A549 (cell line): Measurements from ENCODE around the gene PDXP. TPM values are rescaled to one million over a fixed set of nuclear protein-coding genes. Genes with fewer than 3 reads are reported as not detected.

Experiments used
- ATAC-seq, 2 experiments: fragments of 200-7000 bp in 1 of 2; fragments of >200 bp in 1 of 2; cut with Nextera tagmentation in 1 of 2; cut with Tn5 transposase in 1 of 2; 3 replicates each; pipeline versions ENCODE4 v1.8.0 to v1.9.1; 2018 to 2020; ENCODE audit warnings: mild to moderate bottlenecking in 1 of 2, moderate library complexity in 1 of 2
- CTCF ChIA-PET: fragments of 300-600 bp; sonication (Branson Sonifier 250); formaldehyde crosslinking; extraction: SDS; loops from one replicate; lab custom pipeline; 2021; ENCODE audit warnings: antibody characterized with exemption, inconsistent platforms; lab: Yijun Ruan, JAX
- POLR2A ChIA-PET: fragments of 350-600 bp; formaldehyde crosslinking; extraction: SDS; loops from one replicate; lab custom pipeline; 2021; ENCODE audit warnings: antibody characterized with exemption, inconsistent platforms; lab: Yijun Ruan, JAX
- DNase-seq, 2 experiments: peaks; one replicate each; pipeline versions ENCODE4 v3.0.0 to v3.0.0-alpha.2; 2011 to 2016; ENCODE audit warnings: low read depth in 1 of 2, low spot score in 1 of 2
- FAIRE-seq: peaks from 2 replicates; lab custom pipeline; 2011; peaks lifted over from hg19 to GRCh38; lab: Jason Lieb, UNC
- H3K27ac ChIP-seq, 2 experiments: fragments of >200 bp; sonication (Bioruptor Twin); formaldehyde crosslinking; 3 replicates each; pipeline ENCODE4 v1.5.1; 2016 to 2017
- H3K4me1 ChIP-seq: fragments of >200 bp; sonication (Bioruptor Twin); formaldehyde crosslinking; 3 replicates; pipeline ENCODE4 v1.6.1; 2016
- H3K4me2 ChIP-seq: fragments of >200 bp; sonication (Bioruptor Twin); formaldehyde crosslinking; 3 replicates; pipeline ENCODE4 v1.6.1; 2016
- H3K4me3 ChIP-seq: fragments of >200 bp; sonication (Bioruptor Twin); formaldehyde crosslinking; 3 replicates; pipeline ENCODE4 v1.5.1; 2016
- H3K9me3 ChIP-seq: fragments of >200 bp; sonication (Bioruptor Twin); formaldehyde crosslinking; 3 replicates; pipeline ENCODE4 v1.6.1; 2016
- BCL3 ChIP-seq: fragments of >200 bp; sonication (Bioruptor Twin); formaldehyde crosslinking; IDR thresholded peaks from 3 replicates; pipeline ENCODE4 v1.6.1; 2016
- CHD2 ChIP-seq: fragments of 150-350 bp; IDR thresholded peaks from 2 replicates; pipeline ENCODE4 v1.6.1; 2014; ENCODE audit warnings: low read length; ENCODE audit not compliant: partially characterized antibody
- E2F6 ChIP-seq: IDR thresholded peaks from 2 replicates; pipeline ENCODE4 v1.6.1; 2012; ENCODE audit warnings: low read depth, borderline replicate concordance
- ELK1 ChIP-seq: fragments of 150-350 bp; IDR thresholded peaks from 2 replicates; pipeline ENCODE4 v1.6.1; 2014; ENCODE audit warnings: low read depth, mild to moderate bottlenecking, low read length
- HDAC2 ChIP-seq: fragments of 200-600 bp; sonication (generic); IDR thresholded peaks from 2 replicates; pipeline ENCODE4 v1.6.1; 2016
- HMGXB4 ChIP-seq: fragments of 250-450 bp; sonication (Bioruptor Pico); IDR thresholded peaks from 2 replicates; pipeline ENCODE4 v1.5.0; 2021; ENCODE audit warnings: mild to moderate bottlenecking, moderate library complexity, borderline replicate concordance
- HOXA7 ChIP-seq: fragments of 250-450 bp; sonication (Bioruptor Pico); IDR thresholded peaks from 2 replicates; pipeline ENCODE4 v1.5.0; 2020; ENCODE audit warnings: mild to moderate bottlenecking, moderate library complexity
- HOXB5 ChIP-seq: fragments of 250-450 bp; sonication (Bioruptor Pico); IDR thresholded peaks from 2 replicates; pipeline ENCODE4 v1.5.0; 2020; ENCODE audit warnings: mild to moderate bottlenecking, moderate library complexity
- NFE2L2 ChIP-seq: fragments of 150-350 bp; conservative IDR thresholded peaks from 2 replicates; pipeline ENCODE4 v1.6.1; 2014; ENCODE audit warnings: low read length
- PHF8 ChIP-seq: fragments of 200-600 bp; sonication (generic); IDR thresholded peaks from 2 replicates; pipeline ENCODE4 v1.6.1; 2016; ENCODE audit warnings: low read depth, mild to moderate bottlenecking, antibody characterized with exemption, moderate library complexity, borderline replicate concordance
- POLR2A ChIP-seq: IDR thresholded peaks from 2 replicates; pipeline ENCODE4 v1.6.1; 2012; ENCODE audit warnings: mild to moderate bottlenecking, low read length
- RAD21 ChIP-seq, 2 experiments: fragments of >200 bp in 1 of 2; sonication (Bioruptor Twin) in 1 of 2; formaldehyde crosslinking in 1 of 2; IDR thresholded peaks in 1 of 2; conservative IDR thresholded peaks in 1 of 2; 2 replicates in 1 of 2; 3 replicates in 1 of 2; pipeline ENCODE4 v1.6.1; 2012 to 2018; ENCODE audit warnings: inconsistent platforms in 1 of 2
- REST ChIP-seq: fragments of 200-600 bp; sonication (generic); IDR thresholded peaks from 2 replicates; pipeline ENCODE4 v1.6.1; 2016; ENCODE audit warnings: antibody characterized with exemption, mild to moderate bottlenecking, moderate library complexity
- RNF2 ChIP-seq: fragments of 200-600 bp; sonication (generic); IDR thresholded peaks from 2 replicates; pipeline ENCODE4 v1.6.1; 2016; ENCODE audit warnings: low read depth, mild to moderate bottlenecking, antibody characterized with exemption, moderate library complexity, borderline replicate concordance
- ZC3H11A ChIP-seq: fragments of 450-650 bp; IDR thresholded peaks from 2 replicates; pipeline ENCODE4 v1.6.1; 2014; ENCODE audit warnings: antibody characterized with exemption, mild to moderate bottlenecking
- ZNF302 ChIP-seq: fragments of 250-450 bp; sonication (Bioruptor Pico); IDR thresholded peaks from 2 replicates; pipeline ENCODE4 v1.9.0; 2021; ENCODE audit warnings: inconsistent platforms, mild to moderate bottlenecking, moderate library complexity
- WGBS: methylation state at CpG from one replicate; pipeline ENCODE4 v1.1.6; 2017; ENCODE audit errors: missing lambda C conversion rate; 5-methylcytosine and 5-hydroxymethylcytosine counted together
- polyA plus RNA-seq, 4 experiments: library from polyadenylated mRNA; depleted of rRNA in 3 of 4; stranded (reverse); fragments of >200 nt; fragmentation: RNase III in 1 of 4; extraction: RNeasy Plus Mini Kit Qiagen cat#74134 plus additional on column Dnase treatment in 1 of 4; gene quantifications; 2 replicates in 3 of 4; 3 replicates in 1 of 4; pipeline ENCODE4 v1.2.3, GENCODE V29; 2011 to 2017

Gene PDXP
- polyA plus RNA-seq, 2 of the 4 experiments (the other 2 are of a cell fraction) = 11.5 to 13.1 TPM

- TF ChIP-seq HMGXB4 (CRISPR knock-in tag) = no peak
- TF ChIP-seq ELK1 = no peak
- TF ChIP-seq POLR2A = peak; percentile 64
- TF ChIP-seq ZC3H11A = no peak
- no peak for TF ChIP-seq ZNF302 (CRISPR knock-in tag)
- no peak for TF ChIP-seq E2F6
- no peak for TF ChIP-seq REST
- no peak for TF ChIP-seq HOXB5 (CRISPR knock-in tag)
Measured at GRCh38 chr22:37674951-37675929, 16.7 kb downstream of the PDXP start, which contains the start of gene LGALS1 (continued).

- DNase-seq (peak in 1 of 2 experiments; percentile 24), ATAC-seq (peak; percentile 20; a peak in 5 of 6 replicates), FAIRE-seq (no peak)
- ChIA-PET CTCF (interaction anchor here (1.0 to 15.2 kb wide), 7 partner anchors 10 to 138 kb away, joined by 3 to 152 read pairs (median 4); partner anchors contain the start of gene NOL12), POLR2A (interaction anchor here (1.0 to 3.1 kb wide), 3 partner anchors 10 to 68 kb away, joined by 4 to 31 read pairs (median 8); partner anchors contain the start of genes GGA1, NOL12 and PDXP)
- Histone ChIP-seq H3K27ac (peak overlapping the region; percentile 93 to 97), H3K4me2 (peak overlapping the region; percentile 100), H3K9me3 (no peaks in the 10 kb centered on the region), H3K4me3 (peak overlapping the region; percentile 64), H3K4me1 (peaks cover 26% of the 10 kb centered on the region)
- no peak for TF ChIP-seq HMGXB4 (CRISPR knock-in tag)
- no peak for TF ChIP-seq RNF2
- TF ChIP-seq REST = no peak
- no peak for TF ChIP-seq RAD21 (conservative IDR thresholded peaks at IDR 0.05 in 1 of 2, IDR thresholded peaks at IDR 0.05 in 1 of 2)
- TF ChIP-seq CHD2 = no peak
- no peak for TF ChIP-seq NFE2L2
- TF ChIP-seq HOXA7 (CRISPR knock-in tag) = no peak
- no peak for TF ChIP-seq PHF8
- TF ChIP-seq HDAC2 = no peak
- TF ChIP-seq ZC3H11A = no peak
- TF ChIP-seq BCL3 = no peak
- 1% methylated on average over 12 of the region's 17 CpGs for WGBS
Measured at GRCh38 chr22:37675930-37676735, 17.6 kb downstream of the PDXP start.
